Neural progenitor cell (in vitro differentiated cells): ENCODE results near the gene KIF2A.

Source experiments
- CTCF ChIP-seq: fragments of 200-600 bp; sonication (generic); IDR thresholded peaks from 2 replicates; pipeline ENCODE4 v1.5.1; 2017; ENCODE audit warnings: antibody characterized with exemption, mild to moderate bottlenecking
- EZH2 ChIP-seq: fragments of 200-600 bp; sonication (generic); IDR thresholded peaks from 2 replicates; pipeline ENCODE4 v1.6.1; 2017; ENCODE audit warnings: antibody characterized with exemption, mild to moderate bottlenecking, moderate library complexity
- EZH2phosphoT487 ChIP-seq: fragments of 200-600 bp; sonication (generic); IDR thresholded peaks from 2 replicates; pipeline ENCODE4 v1.6.1; 2017; ENCODE audit warnings: antibody characterized with exemption

DNA sequence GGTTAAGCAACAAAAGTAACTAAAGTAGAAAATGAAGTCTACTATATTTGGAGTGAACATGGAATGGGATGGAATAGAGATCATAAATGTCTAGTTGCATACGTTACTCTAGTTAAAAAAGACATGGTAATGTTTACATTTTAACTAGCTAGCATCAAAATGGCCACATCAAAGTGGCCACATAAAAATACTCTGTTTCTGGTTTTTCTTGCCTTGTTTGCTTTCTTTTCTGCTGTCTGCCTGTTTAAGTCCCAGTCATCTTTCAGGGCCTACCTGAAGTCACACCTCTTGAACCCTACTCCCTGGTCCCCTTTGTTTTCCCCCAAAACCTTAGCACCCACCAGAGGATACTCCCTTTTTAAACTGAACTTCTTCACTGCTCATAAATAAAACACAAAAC is 6.4 kb upstream of the KIF2A start:
- TF ChIP-seq CTCF (no peak), EZH2 (no peak), EZH2phosphoT487 (no peak)
